Middle frontal gyrus (tissue), 1 donor: Measurements from ENCODE around the gene OSGEP.
"Not testable (repeated sequence)": the region's sequence is repeated elsewhere in the genome, so short reads cannot be mapped to it uniquely, and the experiment has no call there.

Experiments used
- DNase-seq: peaks from one replicate; pipeline ENCODE4 v3.0.0-alpha.2; 2015; ENCODE audit warnings: low spot score; ENCODE audit errors: extremely low spot score

The OSGEP gene

DNA sequence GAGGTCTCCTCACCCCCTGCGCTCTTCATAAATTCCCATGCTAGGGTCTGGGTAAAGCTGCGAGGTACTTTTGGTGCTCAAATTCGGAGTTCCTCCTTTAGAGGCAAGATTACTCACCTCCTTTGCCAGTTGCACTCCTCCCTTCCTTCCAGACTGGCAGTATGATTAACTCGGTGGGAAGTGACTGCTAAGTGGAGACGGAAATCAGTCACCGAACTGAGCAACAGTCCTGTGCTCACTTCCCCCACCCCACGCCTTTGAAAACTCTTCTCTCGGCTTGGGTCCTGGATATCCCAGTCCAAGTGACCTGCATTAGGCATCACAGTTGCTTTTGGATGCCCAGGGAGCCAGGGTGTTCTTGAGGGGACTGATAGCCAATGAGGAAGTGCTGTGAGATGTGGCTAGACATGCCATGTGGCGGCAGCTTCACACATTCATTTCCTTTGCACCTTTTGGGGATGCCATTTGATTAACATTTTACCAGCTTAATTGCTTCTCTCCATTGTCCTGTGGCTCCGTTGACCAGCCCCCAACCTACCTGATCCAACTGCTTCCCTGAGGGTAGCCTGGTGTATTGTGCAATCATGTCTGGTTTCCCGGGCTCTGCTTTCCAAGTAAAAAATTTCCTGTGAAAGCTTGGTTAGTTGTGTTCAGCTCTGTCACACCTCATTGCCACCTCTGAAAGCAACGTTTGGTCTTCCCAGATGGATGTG is 15.4 kb upstream of the OSGEP start:
- DNase-seq = no peak

DNA sequence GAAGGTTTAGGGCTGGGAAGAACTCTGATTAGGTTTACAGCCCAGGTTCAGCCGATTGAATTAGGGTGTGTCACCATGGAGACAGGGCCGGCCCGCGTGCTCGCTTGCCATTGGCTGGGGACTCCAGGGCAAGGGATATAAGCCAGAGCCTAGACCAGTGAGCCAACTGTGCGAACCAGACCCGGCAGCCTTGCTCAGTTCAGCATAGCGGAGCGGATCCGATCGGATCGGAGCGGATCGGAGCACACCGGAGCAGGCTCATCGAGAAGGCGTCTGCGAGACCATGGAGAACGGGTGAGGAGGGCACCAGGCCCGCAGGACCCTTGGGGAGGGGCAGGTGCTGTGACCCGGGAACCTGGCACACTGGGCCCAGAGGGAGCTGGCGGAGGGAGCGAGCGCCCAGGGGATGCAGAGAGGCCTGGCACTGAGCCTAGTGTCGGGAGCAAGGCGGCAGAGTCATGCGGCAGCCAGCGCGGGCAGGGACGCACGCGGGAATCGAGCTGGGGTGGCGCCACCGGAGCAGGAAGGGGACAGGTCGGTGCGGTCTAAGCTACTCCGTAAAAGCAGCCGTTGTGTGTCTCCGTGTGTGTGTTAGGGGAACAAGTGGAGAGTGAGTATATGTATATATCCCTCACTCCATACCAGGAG is 14.8 kb upstream of the OSGEP start, which contains the start of gene PNP:
Gene PNP (plus strand): TSS at position 165 of the 648 bp plus-strand sequence. CDS start 119 bp downstream, at position 284.
- DNase-seq = peak; percentile 66

GRCh38 chr14:20468764-20469241 is 14.2 kb upstream of the OSGEP start:
- DNase-seq = no peak

DNA sequence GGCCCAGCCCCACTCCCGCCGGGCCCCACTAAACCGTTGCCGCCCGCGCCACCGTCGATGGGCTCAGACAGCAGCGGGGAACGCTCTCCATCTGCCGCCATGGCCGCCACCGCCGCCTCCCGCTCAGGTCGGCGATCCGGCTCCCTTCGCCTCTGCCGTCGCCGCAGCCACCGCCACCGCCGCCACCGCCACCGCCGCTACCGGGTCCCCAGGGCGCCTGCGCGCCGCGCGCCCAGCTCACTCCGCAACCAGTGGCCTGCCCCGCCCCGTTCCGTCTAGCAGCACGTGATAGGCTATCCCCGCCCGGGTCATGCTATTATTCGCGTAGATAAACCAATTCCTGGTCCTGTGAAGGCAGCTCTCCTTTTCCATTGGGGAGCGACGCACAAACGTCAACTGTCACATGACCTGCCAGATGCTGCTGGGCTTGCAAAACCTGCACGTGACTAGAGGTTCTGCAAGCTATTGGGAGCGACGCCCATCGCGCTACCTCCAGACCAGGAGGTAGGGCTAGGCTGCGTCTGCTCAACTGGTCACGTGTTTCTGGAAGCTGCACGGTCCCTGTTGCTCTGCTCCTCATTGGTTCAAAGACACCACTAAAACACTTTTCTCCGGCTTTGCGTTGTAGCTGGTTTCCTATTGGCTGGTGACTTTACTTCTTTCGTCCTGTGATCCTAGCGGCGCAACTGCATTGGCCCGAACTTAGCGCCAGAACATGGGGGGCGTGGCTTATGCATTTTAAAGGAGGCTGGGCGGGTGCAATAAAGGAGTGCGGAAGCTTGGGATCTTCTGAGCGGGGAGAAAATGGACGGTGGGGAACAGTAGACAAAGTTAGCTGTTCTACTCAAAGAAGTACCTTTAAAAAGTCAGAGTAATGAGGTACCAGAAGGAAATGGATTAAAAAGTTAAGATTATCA is 6.9 kb upstream of the OSGEP start, which contains the start of gene PIP4P1:
Gene PIP4P1 (minus strand): TSS at position 210 of the 917 bp plus-strand sequence. CDS start 109 bp downstream, at position 101.
- peak; percentile 99 for DNase-seq

GRCh38 chr14:20460458-20461224 is 6.0 kb upstream of the OSGEP start:
- DNase-seq = no peak

DNA sequence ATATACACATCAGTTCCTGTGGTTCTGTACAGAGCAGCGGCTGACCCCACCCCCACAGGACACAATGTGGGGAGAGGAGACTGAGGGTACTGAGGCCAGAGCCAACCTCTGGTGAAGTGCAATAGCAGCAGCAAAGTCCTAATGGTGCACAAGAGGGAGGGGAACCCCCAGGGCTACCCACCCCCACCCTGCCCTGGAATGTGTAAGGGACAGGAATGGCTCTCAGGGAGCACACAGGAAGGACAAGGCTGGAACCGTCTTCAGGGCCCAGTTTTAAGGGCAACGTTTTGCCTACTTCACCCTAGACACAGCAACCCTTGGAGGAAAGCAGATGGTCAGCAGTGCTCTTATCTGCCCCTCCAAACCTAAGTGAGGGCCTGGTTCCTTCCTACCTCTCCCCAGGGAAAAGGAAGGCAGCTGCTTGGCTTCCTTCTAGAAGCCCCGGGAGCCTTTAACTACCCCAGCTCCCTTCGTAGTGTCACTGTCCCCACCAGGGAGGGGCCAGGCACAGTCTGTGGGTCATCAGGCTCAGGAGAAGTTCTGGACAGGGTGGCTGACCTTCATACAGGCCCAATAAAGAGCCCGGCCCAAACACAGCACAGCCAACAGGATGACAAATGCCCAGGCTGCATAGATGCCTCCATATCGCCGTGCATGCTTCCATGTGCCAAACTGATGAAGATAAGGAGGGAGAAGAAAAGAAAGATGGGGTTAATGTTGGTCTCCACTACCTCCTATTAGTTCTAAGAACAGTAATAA is 3.6 kb upstream of the OSGEP start:
- DNase-seq = no peak

DNA sequence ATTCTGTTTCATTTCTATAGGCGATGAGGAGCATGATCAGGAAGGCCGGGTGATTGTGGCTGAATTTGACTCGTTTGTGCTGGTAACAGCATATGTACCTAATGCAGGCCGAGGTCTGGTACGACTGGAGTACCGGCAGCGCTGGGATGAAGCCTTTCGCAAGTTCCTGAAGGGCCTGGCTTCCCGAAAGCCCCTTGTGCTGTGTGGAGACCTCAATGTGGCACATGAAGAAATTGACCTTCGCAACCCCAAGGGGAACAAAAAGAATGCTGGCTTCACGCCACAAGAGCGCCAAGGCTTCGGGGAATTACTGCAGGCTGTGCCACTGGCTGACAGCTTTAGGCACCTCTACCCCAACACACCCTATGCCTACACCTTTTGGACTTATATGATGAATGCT is 2.4 kb upstream of the OSGEP start:
- DNase-seq = no peak

GRCh38 chr14:20455355-20456300 is 1.0 kb upstream of the OSGEP start:
- DNase-seq = no peak

- not testable (repeated sequence) for DNase-seq
Observed at GRCh38 chr14:20452831-20453230, 1.8 kb downstream of the OSGEP start.

DNA sequence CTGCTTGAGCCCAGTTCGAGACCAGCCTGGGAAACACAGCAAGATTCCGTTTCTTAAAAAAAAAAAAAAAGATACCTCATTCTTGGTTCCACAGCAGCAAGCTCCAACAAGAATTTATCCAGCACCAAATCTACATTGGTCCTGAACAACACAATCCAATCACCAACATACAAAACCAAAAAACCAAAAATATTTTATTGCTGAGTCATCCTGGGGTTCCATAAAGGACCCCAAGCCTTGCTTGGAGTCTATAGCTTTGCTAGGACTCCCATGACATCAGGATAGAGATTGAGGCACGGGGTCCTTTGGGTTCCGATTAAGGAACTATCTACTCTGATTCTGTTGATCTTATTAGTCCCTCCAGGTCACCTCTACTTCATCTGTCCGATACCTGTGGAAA is 7.7 kb downstream of the OSGEP start:
- no peak for DNase-seq

DNA sequence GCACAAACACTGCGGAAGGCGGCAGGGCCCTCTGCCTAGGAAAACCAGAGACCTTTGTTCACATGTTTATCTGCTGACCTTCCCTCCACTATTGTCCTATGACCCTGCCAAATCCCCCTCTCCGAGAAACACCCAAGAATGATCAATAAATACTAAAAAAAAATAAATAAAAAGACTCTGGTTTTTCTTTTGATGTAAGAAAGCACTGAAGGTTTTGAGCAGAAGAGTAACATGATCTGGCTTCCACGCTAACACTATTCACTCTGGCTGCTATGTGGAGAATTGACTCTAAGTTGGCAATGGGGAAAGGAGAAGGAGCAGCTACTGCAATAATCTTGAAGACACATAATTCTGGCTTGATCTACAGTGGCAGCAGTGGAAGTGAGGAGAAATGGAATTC is 11.0 kb downstream of the OSGEP start:
- DNase-seq = not testable (repeated sequence)

- DNase-seq = no peak
Observed at GRCh38 chr14:20441461-20441860, 13.2 kb downstream of the OSGEP start.

GRCh38 chr14:20440882-20441281 is 13.7 kb downstream of the OSGEP start:
- no peak for DNase-seq

DNA sequence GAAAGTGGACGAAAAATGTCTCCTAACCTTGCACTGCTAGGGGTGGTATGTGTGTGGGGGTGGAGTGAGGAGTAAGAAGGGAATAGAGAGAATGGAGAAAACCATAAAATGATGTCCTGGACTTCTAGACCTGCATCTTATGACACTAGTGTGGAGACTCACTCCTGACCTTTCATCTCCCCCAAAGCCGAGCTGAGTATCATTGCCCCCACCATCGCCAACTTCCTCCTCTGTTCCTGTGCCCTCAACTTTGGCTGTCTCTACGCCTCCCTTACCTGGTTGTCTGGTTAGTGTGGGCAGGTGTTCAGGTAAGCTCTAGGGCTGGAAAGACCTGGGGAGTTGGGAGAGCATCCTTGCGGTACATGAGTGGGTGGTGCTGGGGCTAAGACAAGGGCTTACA is 14.1 kb downstream of the OSGEP start:
- DNase-seq = no peak

DNA sequence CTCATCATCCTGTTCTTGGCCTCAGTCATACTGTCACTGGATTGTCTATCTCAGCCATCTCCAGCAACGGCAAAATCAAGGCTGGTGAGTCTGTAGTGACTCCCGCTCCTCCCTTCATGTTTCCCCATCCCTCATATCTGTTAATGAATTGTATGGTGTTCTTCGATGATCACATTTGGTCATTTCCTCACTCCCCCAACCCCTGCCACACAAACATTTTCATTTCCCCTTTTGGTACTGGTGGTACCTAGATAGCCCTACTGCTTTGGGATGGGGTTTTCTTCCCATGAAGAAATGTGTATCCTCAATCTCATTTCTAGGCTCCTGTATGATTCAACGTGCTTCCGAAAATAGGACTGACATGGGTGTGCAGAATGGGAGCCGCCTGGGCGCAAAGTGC is 15.9 kb downstream of the OSGEP start:
- no peak for DNase-seq

DNA sequence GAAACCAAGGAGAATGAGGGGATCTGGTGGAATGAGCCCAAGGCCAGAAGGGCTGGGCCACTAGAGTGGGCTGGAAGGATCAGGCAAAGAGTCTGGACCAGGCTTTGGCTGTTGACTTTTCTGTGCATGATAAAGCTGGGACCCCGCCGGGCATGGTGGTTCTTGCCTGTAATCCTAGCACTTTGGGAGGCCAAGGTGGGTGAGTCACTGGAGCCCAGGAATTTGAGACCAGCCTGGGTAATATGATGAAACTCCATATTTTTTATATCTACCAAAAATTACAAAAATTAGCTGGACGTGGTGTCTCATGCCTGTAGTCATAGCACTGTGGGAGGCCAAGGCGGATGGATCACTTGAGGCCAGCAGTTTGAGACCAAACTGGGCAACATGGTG is 18.3 kb downstream of the OSGEP start:
- no peak for DNase-seq

DNA sequence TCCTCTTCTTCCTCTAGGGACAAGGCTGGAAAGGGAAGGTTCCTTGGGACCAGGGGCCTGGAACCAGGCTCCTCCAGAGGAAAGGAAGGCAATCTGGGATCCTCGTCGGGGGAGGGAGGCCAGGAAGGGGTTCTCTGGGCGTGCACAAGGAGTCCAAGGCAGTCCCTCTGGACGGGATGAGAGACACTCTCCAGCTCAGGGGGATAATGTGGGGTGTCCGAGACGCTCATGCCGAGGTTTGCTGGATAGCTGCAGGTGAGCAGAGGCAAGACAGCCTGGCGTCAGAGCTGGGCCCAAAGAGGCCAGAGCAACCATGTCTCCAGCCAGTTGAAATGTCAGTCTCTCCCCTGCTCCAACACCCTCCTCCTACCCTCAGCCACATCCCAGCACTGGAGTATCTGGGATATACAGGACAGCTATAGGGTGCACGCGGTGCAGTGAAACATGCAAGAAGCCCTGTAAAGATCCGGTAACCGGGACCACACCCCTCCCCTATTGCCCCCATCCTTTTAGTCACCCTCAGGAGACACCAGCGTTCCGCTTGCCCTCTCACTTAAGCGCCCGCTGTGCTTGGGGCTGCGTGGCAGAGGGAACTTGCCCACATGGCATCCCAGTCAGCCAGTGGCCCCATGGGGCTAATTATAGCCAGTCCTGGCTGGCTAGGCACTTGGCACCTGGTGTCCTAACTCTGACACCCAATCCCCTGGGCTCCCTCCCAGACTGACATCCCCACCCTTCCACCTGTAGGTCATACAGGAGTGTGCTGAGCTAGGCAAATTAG is 18.8 kb downstream of the OSGEP start, which contains the start of gene KLHL33:
Gene KLHL33 (minus strand): TSS at position 585 of the 781 bp plus-strand sequence. CDS start 355 bp downstream, at position 230.
- no peak for DNase-seq
